ENCODE measurements around the gene DNM3.
A peak's percentile ranks its signal among the peaks of the same experiment; 100 is the strongest.
"Not testable (repeated sequence)": the region's sequence is repeated elsewhere in the genome, so short reads cannot be mapped to it uniquely, and the experiment has no call there.

The DNM3 gene

GRCh38 chr1:171984850-171985485, 143.7 kb downstream of the DNM3 start:
- no peak for FAIRE-seq

DNA sequence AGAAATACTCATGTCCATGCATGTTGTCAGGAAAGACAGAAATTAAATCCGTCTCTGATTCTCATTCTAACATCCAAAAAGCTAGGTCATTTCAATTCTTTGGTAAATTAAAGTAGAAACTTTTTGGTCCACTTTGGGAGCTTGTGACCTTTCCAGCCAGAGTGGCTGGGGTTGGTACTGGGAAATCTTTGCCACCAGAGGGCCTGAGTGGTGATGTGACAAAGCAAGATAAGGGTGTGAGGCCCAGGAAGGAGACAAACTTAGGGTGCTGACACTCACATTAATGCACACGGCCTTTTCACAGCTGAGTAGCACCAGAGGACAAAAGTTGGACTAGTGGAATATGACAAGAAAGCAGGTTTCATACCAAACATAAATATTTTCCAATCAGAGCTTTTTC, 144.3 kb downstream of the DNM3 start:
- no peak for FAIRE-seq

DNA sequence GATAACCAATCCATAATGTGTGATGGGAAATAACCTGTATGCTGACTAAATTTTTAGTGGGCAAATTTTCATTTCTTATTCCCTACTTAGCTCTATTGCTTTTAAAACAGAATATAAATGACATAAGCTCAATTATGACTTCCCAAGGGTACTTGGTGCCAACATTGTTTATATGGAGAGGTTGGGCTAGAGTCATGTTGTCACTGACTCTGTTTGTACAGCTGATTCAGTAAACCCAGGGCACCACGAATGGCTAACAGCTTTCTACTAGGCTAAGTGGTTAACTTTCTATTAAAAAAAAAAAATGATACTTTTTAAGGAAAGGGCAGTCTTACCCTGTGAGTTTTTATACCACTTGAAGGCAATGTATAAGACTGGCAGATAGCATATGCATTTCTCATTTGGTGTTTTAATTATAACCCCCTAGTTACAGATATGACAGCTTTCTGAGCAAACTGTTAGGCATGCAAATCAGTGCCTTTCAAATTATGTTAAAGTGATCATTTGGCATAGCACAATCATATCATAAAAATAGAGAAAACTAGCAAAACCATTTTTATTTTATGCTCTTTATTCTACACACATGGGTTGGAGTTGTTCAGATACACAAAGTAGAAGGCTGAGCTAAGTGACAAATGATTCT, 147.1 kb downstream of the DNM3 start:
- FAIRE-seq = no peak

DNA sequence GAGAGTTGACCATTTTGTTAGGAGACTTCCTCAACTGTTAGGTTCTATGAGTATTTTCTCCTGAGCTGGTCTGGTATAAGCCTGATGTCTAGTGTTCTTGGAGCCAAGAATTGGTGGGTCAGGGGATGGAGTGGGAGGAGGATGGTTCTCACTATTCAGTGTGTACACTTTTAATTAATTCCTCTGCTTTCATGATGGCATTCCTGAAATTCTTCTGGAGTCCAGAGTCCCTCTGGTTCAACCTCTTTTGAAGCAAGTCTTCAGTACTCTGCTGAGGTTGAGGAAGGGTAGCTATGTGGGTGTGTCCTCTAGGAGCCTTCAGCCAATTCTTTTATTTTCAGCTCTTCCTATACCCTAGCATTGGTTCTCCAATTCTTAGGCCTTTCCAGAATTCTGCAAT, 149.1 kb downstream of the DNM3 start:
- no peak for FAIRE-seq

DNA sequence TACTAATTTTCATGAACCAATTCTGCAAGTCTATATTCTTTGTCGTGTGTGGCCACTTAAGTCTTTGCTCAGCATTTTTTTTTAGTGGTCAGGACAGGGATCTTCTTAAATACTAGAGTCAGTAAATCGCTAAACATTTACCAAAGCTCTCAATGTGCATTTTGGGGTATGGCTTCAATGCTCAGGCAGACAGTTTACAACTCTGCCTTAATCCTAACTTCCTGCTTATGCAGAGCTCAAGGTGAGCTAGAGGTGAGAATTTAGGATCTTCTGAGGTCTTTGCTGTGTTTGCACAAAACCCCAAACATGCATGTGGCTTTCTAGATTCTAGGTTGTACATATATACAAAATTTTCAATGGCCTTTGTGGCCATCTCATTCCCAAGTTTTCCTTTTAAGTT, 153.0 kb downstream of the DNM3 start:
- FAIRE-seq = no peak

DNA sequence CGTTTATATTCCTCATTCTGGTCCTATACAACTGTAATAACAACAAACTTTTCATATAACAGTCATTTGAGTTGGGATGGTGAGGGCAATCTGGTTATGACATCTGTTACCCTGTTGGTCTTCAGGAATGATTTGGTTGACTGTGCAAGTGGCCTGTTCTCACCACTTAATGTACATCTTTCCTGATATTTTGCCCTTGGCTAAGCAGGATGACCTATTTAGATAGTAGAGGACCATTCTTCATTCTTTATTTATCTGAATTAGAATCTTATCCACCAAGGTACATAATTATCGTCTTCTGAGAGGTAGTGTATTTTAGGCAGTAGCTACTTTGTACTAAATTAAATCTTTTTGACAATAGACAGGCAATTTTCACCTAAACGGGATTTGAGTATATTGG, 154.3 kb downstream of the DNM3 start:
- FAIRE-seq = no peak

DNA sequence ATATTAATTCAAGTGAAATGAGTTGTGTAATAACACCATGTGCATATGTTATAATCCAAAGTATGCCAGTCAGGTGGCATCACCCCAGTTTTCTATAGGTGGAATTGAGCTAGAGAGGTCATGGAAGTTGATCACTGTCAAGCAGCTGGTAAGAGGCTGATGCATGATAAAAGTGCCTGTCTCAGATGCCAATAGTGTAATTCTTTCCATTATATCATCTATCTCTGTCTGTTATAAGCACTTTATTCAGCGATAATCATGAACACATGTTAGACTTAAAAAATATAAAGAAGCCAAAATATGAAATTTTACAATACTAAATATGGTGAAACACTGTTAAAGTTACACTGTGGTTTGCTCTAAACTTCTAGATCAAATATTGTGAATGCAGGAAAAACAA, 156.6 kb downstream of the DNM3 start:
- FAIRE-seq = no peak

DNA sequence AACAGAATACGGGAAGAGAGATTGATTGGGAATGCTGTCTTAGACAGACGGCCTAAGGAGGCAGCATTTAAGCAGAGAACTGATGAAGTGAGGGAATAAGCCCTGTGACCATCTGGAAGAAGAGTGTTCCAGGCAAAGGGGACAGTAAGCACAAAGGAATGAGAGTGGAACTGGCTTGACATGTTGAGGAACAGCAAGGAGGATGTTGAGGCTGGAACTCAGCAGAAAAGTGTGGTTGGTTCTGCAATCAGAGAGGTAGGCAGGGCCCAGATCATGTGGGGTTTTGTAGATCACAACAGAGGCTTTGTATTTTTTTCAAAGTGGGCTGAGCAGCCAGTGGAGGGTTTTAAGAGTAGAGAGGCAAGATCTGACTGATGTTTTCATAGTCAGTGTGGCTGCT, 157.4 kb downstream of the DNM3 start:
- no peak for FAIRE-seq

GRCh38 chr1:171999756-172000155, 158.5 kb downstream of the DNM3 start:
- FAIRE-seq = no peak

GRCh38 chr1:172001288-172001687, 160.0 kb downstream of the DNM3 start:
- no peak for FAIRE-seq

GRCh38 chr1:172002725-172003345, 161.5 kb downstream of the DNM3 start:
- peak; percentile 70 for FAIRE-seq

- no peak for FAIRE-seq
Observed at GRCh38 chr1:172003766-172004530, 162.7 kb downstream of the DNM3 start.

GRCh38 chr1:172004671-172005070, 163.4 kb downstream of the DNM3 start:
- FAIRE-seq = no peak

DNA sequence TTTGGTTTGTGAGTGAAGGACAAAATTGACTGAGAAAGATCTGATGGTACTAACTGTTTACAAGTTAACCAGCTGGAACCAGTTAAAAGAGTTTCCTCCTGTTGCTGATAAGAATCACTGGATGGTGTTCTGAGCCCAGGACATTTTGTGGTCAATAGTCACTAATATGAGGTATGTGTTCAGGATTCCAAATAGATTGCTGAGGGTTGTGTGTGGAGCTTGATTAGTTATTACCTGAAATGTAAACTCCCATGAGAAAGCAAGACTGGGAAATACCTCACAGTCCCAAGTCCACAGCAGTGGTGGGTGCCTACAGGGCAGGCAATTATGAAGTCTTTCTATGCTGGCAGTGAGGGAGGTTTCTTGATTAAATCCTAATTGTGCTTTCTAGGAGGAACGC, 164.6 kb downstream of the DNM3 start:
- FAIRE-seq = no peak

GRCh38 chr1:172006660-172007059, 165.4 kb downstream of the DNM3 start:
- no peak for FAIRE-seq

DNA sequence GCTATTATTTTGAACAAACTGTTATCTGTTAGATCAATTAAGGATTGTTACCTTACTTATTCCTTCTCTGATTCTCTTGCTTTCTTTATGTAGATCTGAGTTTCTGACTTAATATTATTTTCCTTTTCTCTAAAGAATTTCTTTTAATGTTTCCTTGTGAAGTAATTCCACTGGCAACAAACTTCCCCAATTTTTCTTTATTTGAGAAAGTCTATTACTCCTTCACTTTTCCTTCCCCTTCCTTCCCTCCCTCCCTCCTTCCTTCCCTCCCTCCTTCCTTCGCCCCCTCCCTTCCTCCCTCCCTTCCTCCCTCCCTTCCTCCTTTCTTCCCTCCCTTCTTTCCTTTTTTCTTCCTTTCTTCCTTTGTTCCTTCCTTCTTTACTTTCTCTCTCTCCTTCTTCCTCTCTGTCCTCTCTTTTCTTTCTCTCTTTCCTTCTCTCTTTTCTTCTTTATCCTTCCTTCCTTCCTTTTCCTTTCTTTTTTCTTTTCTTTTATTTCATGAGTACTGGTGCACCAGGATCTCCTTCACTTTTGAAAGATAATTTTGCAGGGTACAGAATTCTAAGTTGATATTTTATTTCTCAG, 177.5 kb downstream of the DNM3 start:
- FAIRE-seq = no peak

DNA sequence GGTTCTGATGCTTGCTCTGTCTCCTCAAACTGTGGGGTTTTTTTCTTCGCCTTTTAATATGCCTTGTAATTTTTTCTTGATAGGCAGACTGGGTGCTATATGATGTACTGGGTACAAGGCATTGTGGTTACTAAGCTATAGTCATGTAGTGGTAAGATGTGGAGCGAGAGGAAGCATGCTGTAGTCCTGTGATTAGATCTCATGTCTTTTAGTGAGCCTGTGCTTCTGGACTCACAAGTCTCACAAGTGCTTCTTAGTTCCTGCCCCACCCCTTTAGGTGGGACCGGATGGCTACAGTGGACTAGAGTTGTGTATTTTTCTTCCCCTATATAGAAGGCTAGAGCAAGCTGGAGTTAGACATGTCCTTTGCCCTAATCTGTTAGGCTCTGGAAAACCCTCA, 178.7 kb downstream of the DNM3 start:
- FAIRE-seq = no peak

- no peak for FAIRE-seq
Observed at GRCh38 chr1:172024516-172024915, 183.2 kb downstream of the DNM3 start.

- FAIRE-seq = not testable (repeated sequence)
Observed at GRCh38 chr1:172024944-172025738, 183.8 kb downstream of the DNM3 start.

DNA sequence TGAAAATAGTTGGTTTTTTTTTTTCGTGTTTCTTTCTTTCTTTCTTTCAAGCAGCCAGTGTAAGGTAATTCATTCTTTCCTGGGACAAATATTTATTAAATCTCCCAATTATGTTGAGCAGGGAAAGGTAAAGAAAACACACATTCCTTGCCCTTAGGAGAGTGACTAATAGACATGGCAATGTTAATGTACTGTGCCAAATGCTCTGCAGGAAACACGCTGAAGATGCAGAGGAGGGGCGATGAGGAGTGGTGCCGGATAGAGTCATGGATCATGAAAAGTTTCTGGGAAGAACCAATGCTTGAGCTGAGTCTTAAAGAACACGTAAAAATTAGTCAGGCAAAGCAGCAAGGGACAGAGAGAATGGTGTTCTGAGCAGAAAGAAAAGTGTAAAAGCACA, 199.2 kb downstream of the DNM3 start:
- FAIRE-seq = no peak

DNA sequence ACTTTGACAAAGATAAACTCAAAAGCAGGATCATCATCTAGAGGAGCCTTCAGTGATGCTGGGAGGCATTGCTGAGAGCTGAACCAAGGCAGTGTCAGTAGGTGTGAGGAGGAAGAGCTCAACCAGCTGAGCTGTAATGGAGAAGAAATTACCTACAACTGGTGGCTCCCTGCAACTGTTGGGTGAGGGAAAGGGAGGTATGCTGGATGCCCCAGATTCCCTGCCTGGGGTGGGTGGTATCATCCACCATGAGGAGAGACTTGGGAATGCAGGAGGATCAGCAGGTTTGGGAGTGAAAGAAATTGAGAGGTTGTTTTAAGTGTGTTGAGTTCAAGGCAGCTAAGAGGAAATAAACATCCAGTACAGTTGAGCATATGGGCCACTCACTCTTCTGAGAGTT, 199.8 kb downstream of the DNM3 start:
- no peak for FAIRE-seq

DNA sequence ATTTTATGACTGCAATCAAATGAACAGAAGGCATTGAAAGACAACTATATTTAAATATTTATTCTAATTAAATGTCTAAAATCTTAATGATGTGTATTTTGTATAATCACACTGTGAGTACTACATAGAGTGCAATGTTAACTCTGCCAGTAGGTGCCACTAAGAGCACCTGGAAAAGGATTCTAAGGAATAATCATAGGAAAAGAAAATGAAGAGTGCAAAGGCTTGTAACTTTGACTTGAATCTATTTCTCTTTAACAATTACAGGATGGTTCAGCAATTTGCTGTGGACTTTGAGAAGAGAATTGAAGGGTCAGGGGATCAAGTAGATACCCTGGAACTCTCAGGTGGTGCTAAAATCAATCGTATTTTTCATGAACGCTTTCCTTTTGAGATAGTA, 200.4 kb downstream of the DNM3 start:
- no peak for FAIRE-seq

Measured in colon (tissue), 2 donors.